GM12874 (cell line): ENCODE results near the gene RNF167.

Experiments used
- CTCF ChIP-seq: IDR thresholded peaks from 2 replicates; pipeline ENCODE4 v1.5.1; 2011; ENCODE audit warnings: low read depth, mild to moderate bottlenecking, control low read depth, low read length, moderate library complexity; ENCODE audit not compliant: insufficient read depth

Gene RNF167

GRCh38 chr17:4972752-4973151 is 32.7 kb downstream of the RNF167 start:
- TF ChIP-seq CTCF, result no peak

GRCh38 chr17:4973256-4974114 is 33.4 kb downstream of the RNF167 start:
- no peak for TF ChIP-seq CTCF

GRCh38 chr17:4974115-4974670 is 34.1 kb downstream of the RNF167 start:
- TF ChIP-seq CTCF, result no peak

- TF ChIP-seq CTCF, result no peak
Observed at GRCh38 chr17:4978726-4979125, 38.7 kb downstream of the RNF167 start.

- peak; percentile 62; the same call in 1 of the 2 replicates for TF ChIP-seq CTCF
Observed at GRCh38 chr17:4980644-4981216, 40.7 kb downstream of the RNF167 start.

- no peak for TF ChIP-seq CTCF
Observed at GRCh38 chr17:4982305-4982704, 42.2 kb downstream of the RNF167 start.

- TF ChIP-seq CTCF, result no peak
Observed at GRCh38 chr17:4986403-4986802, 46.3 kb downstream of the RNF167 start.
